Activated T-helper 17 cell treated with anti-CD3 and anti-CD28 coated beads, Interleukin-2, amount 50 U/mL, for 72 hours (primary cell): Measurements from ENCODE around the gene GJB6. TPM values are rescaled to one million over a fixed set of nuclear protein-coding genes. Genes with fewer than 3 reads are reported as not detected.

Experiments
- ATAC-seq: fragments of 150-1000 bp; cut with Tn5 transposase; replicated peaks from 2 replicates; pipeline ENCODE4 v1.10.0; 2021; ENCODE audit warnings: mild to moderate bottlenecking, moderate library complexity
- H3K27ac Mint-ChIP-seq: one replicate; pipeline ENCODE4 v1.8.0; 2022; ENCODE audit warnings: mixed read lengths
- H3K27me3 Mint-ChIP-seq: one replicate; pipeline ENCODE4 v1.8.0; 2022; ENCODE audit warnings: mixed read lengths
- H3K36me3 Mint-ChIP-seq: one replicate; pipeline ENCODE4 v1.8.0; 2022; ENCODE audit warnings: low read depth, mild to moderate bottlenecking, mixed read lengths
- H3K4me1 Mint-ChIP-seq: one replicate; pipeline ENCODE4 v1.8.0; 2022; ENCODE audit warnings: mixed read lengths
- H3K4me3 Mint-ChIP-seq: one replicate; pipeline ENCODE4 v1.8.0; 2022; ENCODE audit warnings: mild to moderate bottlenecking, mixed read lengths
- H3K9me3 Mint-ChIP-seq: one replicate; pipeline ENCODE4 v1.8.0; 2022; ENCODE audit warnings: mixed read lengths
- total RNA-seq, 2 donors: library from RNA; stranded (reverse); gene quantifications; one replicate each; pipeline ENCODE4 v1.2.3, GENCODE V29; 2022

GJB6 gene
- total RNA-seq, 2 donors from 2014 or later, result 16.8 to 53.3 TPM

GRCh38 chr13:20198781-20199180, 33.3 kb downstream of the GJB6 start:
- Mint-ChIP-seq H3K27me3 (peaks cover 31% of the 10 kb centered on the region), H3K36me3 (peaks cover 4% of the 10 kb centered on the region), H3K9me3 (no peaks in the 10 kb centered on the region), H3K27ac (no peak overlapping the region), H3K4me1 (peaks cover 11% of the 10 kb centered on the region), H3K4me3 (no peak overlapping the region)
- ATAC-seq, result no peak

GRCh38 chr13:20197361-20197834, 34.7 kb downstream of the GJB6 start:
- ATAC-seq, result peak; percentile 51
- H3K36me3 Mint-ChIP-seq, result peaks cover 4% of the 10 kb centered on the region
- H3K9me3 Mint-ChIP-seq, result no peaks in the 10 kb centered on the region
- H3K4me1 Mint-ChIP-seq, result peaks cover 13% of the 10 kb centered on the region
- peak overlapping the region; percentile 48 for H3K4me3 Mint-ChIP-seq
- H3K27me3 Mint-ChIP-seq, result peaks cover 33% of the 10 kb centered on the region
- no peak overlapping the region for H3K27ac Mint-ChIP-seq

- Mint-ChIP-seq H3K36me3 (peaks cover 4% of the 10 kb centered on the region), H3K4me1 (peaks cover 13% of the 10 kb centered on the region), H3K27me3 (peaks cover 33% of the 10 kb centered on the region), H3K4me3 (no peak overlapping the region), H3K27ac (no peak overlapping the region), H3K9me3 (no peaks in the 10 kb centered on the region)
- no peak for ATAC-seq
These were observed 36.3 kb downstream of the GJB6 start for GRCh38 chr13:20195801-20196200.

GRCh38 chr13:20193907-20194631, 38.0 kb downstream of the GJB6 start:
- Mint-ChIP-seq H3K27ac (no peak overlapping the region), H3K27me3 (peaks cover 33% of the 10 kb centered on the region)

GRCh38 chr13:20193162-20193906, 38.8 kb downstream of the GJB6 start:
- Mint-ChIP-seq H3K27ac (no peak overlapping the region), H3K36me3 (peaks cover 4% of the 10 kb centered on the region), H3K4me3 (peak overlapping the region; percentile 78), H3K27me3 (peaks cover 33% of the 10 kb centered on the region), H3K4me1 (peaks cover 13% of the 10 kb centered on the region), H3K9me3 (no peaks in the 10 kb centered on the region)
- peak; percentile 21 for ATAC-seq

More at GRCh38 chr13:20193907-20194631, 38.0 kb downstream of the GJB6 start:
- H3K36me3 Mint-ChIP-seq, result peaks cover 4% of the 10 kb centered on the region
- H3K4me3 Mint-ChIP-seq, result peak overlapping the region; percentile 78
- peaks cover 13% of the 10 kb centered on the region for H3K4me1 Mint-ChIP-seq
- ATAC-seq, result peak; percentile 43
- H3K9me3 Mint-ChIP-seq, result no peaks in the 10 kb centered on the region

- Mint-ChIP-seq H3K36me3 (peaks cover 4% of the 10 kb centered on the region), H3K4me1 (peaks cover 13% of the 10 kb centered on the region), H3K4me3 (peak within 1 kb of the TSS; percentile 78), H3K27me3 (peaks cover 33% of the 10 kb centered on the region), H3K27ac (no peak within 1 kb of the TSS), H3K9me3 (no peaks in the 10 kb centered on the region)
- peak; percentile 42 for ATAC-seq
These were observed 39.3 kb downstream of the GJB6 start, which contains the start of gene GJB2 for GRCh38 chr13:20192836-20193161. GJB2 (minus strand) TSS chr13:20192938; CDS start chr13:20189581, 3,357 bp downstream.

- ATAC-seq, result peak; percentile 20
- peaks cover 33% of the 10 kb centered on the region for H3K27me3 Mint-ChIP-seq
- H3K4me1 Mint-ChIP-seq, result peaks cover 13% of the 10 kb centered on the region
- H3K27ac Mint-ChIP-seq, result no peak overlapping the region
- H3K36me3 Mint-ChIP-seq, result peaks cover 4% of the 10 kb centered on the region
- H3K4me3 Mint-ChIP-seq, result peak overlapping the region; percentile 64
- H3K9me3 Mint-ChIP-seq, result no peaks in the 10 kb centered on the region
These were observed 39.8 kb downstream of the GJB6 start for GRCh38 chr13:20192158-20192835.

GRCh38 chr13:20191311-20192157, 40.6 kb downstream of the GJB6 start:
- no peaks in the 10 kb centered on the region for H3K9me3 Mint-ChIP-seq
- peaks cover 13% of the 10 kb centered on the region for H3K4me1 Mint-ChIP-seq
- H3K27me3 Mint-ChIP-seq, result peaks cover 27% of the 10 kb centered on the region
- H3K36me3 Mint-ChIP-seq, result peaks cover 4% of the 10 kb centered on the region
- H3K27ac Mint-ChIP-seq, result no peak overlapping the region
- H3K4me3 Mint-ChIP-seq, result peak overlapping the region; percentile 64
- ATAC-seq, result no peak

GRCh38 chr13:20190481-20191310, 41.4 kb downstream of the GJB6 start:
- peak overlapping the region; percentile 64 for H3K4me3 Mint-ChIP-seq
- H3K27ac Mint-ChIP-seq, result no peak overlapping the region
- peaks cover 4% of the 10 kb centered on the region for H3K36me3 Mint-ChIP-seq
- H3K27me3 Mint-ChIP-seq, result peaks cover 20% of the 10 kb centered on the region
- H3K9me3 Mint-ChIP-seq, result no peaks in the 10 kb centered on the region
- peaks cover 13% of the 10 kb centered on the region for H3K4me1 Mint-ChIP-seq
- ATAC-seq, result no peak

GRCh38 chr13:20190076-20190475, 42.0 kb downstream of the GJB6 start:
- Mint-ChIP-seq H3K4me3 (no peak overlapping the region), H3K27ac (no peak overlapping the region), H3K36me3 (peaks cover 4% of the 10 kb centered on the region), H3K4me1 (peaks cover 13% of the 10 kb centered on the region), H3K27me3 (peaks cover 14% of the 10 kb centered on the region), H3K9me3 (no peaks in the 10 kb centered on the region)
- no peak for ATAC-seq

- Mint-ChIP-seq H3K27ac (no peak overlapping the region), H3K4me3 (no peak overlapping the region), H3K27me3 (peaks cover 3% of the 10 kb centered on the region), H3K36me3 (no peaks in the 10 kb centered on the region), H3K9me3 (no peaks in the 10 kb centered on the region), H3K4me1 (peaks cover 3% of the 10 kb centered on the region)
- no peak for ATAC-seq
These were observed 43.2 kb downstream of the GJB6 start for GRCh38 chr13:20188667-20189553.

- H3K4me3 Mint-ChIP-seq, result no peak overlapping the region
- H3K27me3 Mint-ChIP-seq, result no peaks in the 10 kb centered on the region
- no peak for ATAC-seq
These were observed 45.3 kb downstream of the GJB6 start for GRCh38 chr13:20186771-20187170.

More at GRCh38 chr13:20186771-20187170, 45.3 kb downstream of the GJB6 start:
- Mint-ChIP-seq H3K36me3 (no peaks in the 10 kb centered on the region), H3K4me1 (no peaks in the 10 kb centered on the region), H3K27ac (no peak overlapping the region), H3K9me3 (no peaks in the 10 kb centered on the region)
